Vein endothelial cell (primary cell): Measurements from ENCODE around the gene SPDYE17. TPM values are rescaled to one million over a fixed set of nuclear protein-coding genes. Genes with fewer than 3 reads are reported as not detected.

Experiments
- small RNA-seq: library from RNA; depleted of rRNA; stranded (forward); fragments of <200 nt; gene quantifications from one replicate; pipeline ENCODE3, GENCODE V24; 2012
- total RNA-seq: library from RNA; depleted of rRNA; stranded (reverse); fragments of >200 nt; gene quantifications from 2 replicates; pipeline ENCODE4 v1.2.3, GENCODE V29; 2012

Gene SPDYE17, protein sequence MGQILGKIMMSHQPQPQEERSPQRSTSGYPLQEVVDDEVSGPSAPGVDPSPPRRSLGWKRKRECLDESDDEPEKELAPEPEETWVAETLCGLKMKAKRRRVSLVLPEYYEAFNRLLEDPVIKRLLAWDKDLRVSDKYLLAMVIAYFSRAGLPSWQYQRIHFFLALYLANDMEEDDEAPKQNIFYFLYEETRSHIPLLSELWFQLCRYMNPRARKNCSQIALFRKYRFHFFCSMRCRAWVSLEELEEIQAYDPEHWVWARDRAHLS
- not detected in 2 replicates for total RNA-seq

DNA sequence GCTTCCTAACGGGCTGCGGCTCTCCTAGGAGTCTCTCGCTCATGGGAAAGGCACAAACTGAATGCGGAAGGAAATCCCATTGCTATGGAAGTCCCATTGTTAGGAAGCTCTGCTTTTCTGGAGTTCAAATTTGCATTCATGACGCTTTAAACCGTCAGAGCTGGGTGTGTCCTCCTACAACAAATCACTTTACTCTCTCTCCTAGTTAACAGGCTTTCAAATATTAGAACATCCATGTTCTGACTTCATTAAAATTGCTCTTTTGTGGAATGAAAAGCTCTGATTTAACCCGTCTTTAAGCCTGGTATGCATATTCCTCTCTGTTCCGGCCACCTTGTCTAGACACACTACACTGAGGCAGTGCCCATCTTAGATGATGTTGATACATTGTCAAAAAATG lies at the start of gene SPDYE17:
TSS of gene SPDYE17 (minus strand) at position 101 of the 400 bp plus-strand sequence. CDS start 1,791 bp downstream, outside the sequence.

DNA sequence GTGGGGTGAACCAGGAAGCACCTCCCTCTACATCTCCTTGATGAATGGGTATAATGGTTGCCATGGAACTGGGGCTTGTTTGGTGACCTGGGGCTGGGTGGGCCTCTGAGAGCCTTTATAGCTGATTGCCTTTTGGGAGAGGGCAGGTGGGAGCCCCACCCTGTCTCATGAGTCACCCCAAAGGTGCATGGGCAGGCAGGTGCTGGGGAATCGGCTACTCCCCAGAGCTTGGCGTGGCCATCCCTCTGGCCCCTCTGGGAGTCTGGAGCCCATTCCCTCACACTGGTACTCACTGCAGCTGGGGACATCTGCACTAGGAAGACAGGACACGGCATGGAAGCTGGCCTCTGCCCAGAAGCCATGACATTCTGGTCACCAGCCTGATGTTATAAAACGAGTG lies 30.4 kb upstream of the SPDYE17 start, which contains the start of gene SPDYE18:
TSS of gene SPDYE18 (minus strand) at position 2 of the 400 bp plus-strand sequence. CDS start 2,046 bp downstream, outside the sequence.

Small RNA genes within 50 kb of the gene (small RNA-seq; reads per million reads assigned to genes)
- not detected for gene RF00019

Other genes starting within 250 kb of the SPDYE17 start
- 0.33 TPM in 1 of 2 replicates, not detected in the other for gene SPDYE18, start 30.2 kb upstream of the SPDYE17 start, total RNA-seq
- 0.67 and 1.6 TPM in 2 replicates for gene CCDC146, start 90.3 kb upstream of the SPDYE17 start, total RNA-seq
- under 0.01 TPM in 1 of 2 replicates, not detected in the other for gene FGL2, start 167.5 kb upstream of the SPDYE17 start, total RNA-seq